GM18505 (cell line): Measurements from ENCODE around the gene SBNO2.
"Not testable (repeated sequence)": the region's sequence is repeated elsewhere in the genome, so short reads cannot be mapped to it uniquely, and the experiment has no call there.

ENCODE experiments used
- ATAC-seq: cut with Tn5 transposase; IDR thresholded peaks from one replicate; pipeline ENCODE4 v1.9.1; 2021; ENCODE audit not compliant: unreplicated experiment
- POLR2A ChIP-seq: IDR thresholded peaks from 4 replicates; pipeline ENCODE4 v1.6.1; 2011; ENCODE audit warnings: borderline replicate concordance; ENCODE audit not compliant: insufficient read depth, insufficient read length; ENCODE audit errors: extremely low read depth

SBNO2 gene

GRCh38 chr19:1115646-1116420 lies 58.2 kb downstream of the SBNO2 start:
- no peak for ATAC-seq
- TF ChIP-seq POLR2A: no peak

- not testable (repeated sequence) for ATAC-seq
These were observed 59.3 kb downstream of the SBNO2 start for GRCh38 chr19:1114728-1115127.

- TF ChIP-seq POLR2A: no peak
These were observed 60.0 kb downstream of the SBNO2 start for GRCh38 chr19:1113986-1114483.

GRCh38 chr19:1113030-1113985 lies 60.8 kb downstream of the SBNO2 start:
- ATAC-seq: peak; percentile 46
- TF ChIP-seq POLR2A: no peak

More at GRCh38 chr19:1113986-1114483, 60.0 kb downstream of the SBNO2 start:
- no peak for ATAC-seq

GRCh38 chr19:1112268-1113029 lies 61.6 kb downstream of the SBNO2 start:
- TF ChIP-seq POLR2A: no peak
- ATAC-seq: no peak

GRCh38 chr19:1111641-1112267 lies 62.3 kb downstream of the SBNO2 start:
- TF ChIP-seq POLR2A: no peak
- ATAC-seq: no peak

- ATAC-seq: no peak
- TF ChIP-seq POLR2A: no peak
These were observed 63.0 kb downstream of the SBNO2 start for GRCh38 chr19:1110809-1111640.

GRCh38 chr19:1109697-1110671 lies 64.1 kb downstream of the SBNO2 start:
- no peak for ATAC-seq
- TF ChIP-seq POLR2A: no peak

- TF ChIP-seq POLR2A: no peak
- no peak for ATAC-seq
These were observed 65.0 kb downstream of the SBNO2 start for GRCh38 chr19:1109032-1109551.

GRCh38 chr19:1108291-1109031 lies 65.6 kb downstream of the SBNO2 start:
- TF ChIP-seq POLR2A: no peak
- ATAC-seq: no peak

GRCh38 chr19:1107661-1108261 lies 66.3 kb downstream of the SBNO2 start:
- ATAC-seq: no peak
- TF ChIP-seq POLR2A: peak; percentile 7
